Non-pigmented ciliary epithelial cell (primary cell): ENCODE results near the gene CIDEA.
A peak's percentile ranks its signal among the peaks of the same experiment; 100 is the strongest.

Experiments used
- DNase-seq: peaks from one replicate; pipeline ENCODE4 v3.0.0-alpha.2; 2010; ENCODE audit warnings: low read depth

CIDEA gene

GRCh38 chr18:12299862-12300261 is 45.7 kb downstream of the CIDEA start:
- no peak for DNase-seq

DNA sequence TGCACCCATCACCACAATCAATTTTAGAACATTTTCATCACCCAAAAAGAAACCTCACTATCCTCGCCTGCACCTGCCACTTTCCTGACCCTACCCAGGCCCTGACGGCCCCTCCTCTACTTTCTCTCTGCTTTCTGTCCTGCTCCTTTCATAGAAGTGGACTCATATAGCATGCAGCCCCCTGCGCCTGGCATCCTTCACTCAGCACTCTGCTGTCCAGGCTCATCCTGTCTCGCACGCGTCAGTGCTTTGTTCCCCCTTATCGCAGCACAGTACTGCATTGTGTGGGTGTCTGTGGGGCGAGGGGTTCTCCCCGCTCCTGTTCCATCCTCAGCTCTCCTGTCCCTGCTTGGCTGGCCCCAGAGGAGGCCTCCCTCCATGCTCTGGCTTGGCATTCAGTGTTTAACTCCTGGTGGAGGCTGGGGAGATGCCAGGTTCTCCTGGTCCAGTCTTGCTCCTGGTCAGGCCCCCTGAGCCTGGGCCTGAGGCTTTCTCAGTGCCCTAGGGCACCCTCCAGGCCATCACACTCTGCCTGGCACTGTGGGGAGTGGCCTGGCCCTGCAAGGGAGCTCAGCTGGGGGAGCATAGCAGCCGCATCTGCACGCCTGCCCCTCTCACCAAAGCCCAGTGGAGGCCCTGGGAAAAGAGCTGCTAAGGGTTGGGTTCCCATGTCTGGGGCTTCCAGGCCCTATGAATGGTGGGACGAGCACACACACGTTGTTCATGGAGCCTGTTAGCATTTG is 47.3 kb downstream of the CIDEA start:
- no peak for DNase-seq

GRCh38 chr18:12302391-12303147 is 48.4 kb downstream of the CIDEA start:
- DNase-seq = no peak

DNA sequence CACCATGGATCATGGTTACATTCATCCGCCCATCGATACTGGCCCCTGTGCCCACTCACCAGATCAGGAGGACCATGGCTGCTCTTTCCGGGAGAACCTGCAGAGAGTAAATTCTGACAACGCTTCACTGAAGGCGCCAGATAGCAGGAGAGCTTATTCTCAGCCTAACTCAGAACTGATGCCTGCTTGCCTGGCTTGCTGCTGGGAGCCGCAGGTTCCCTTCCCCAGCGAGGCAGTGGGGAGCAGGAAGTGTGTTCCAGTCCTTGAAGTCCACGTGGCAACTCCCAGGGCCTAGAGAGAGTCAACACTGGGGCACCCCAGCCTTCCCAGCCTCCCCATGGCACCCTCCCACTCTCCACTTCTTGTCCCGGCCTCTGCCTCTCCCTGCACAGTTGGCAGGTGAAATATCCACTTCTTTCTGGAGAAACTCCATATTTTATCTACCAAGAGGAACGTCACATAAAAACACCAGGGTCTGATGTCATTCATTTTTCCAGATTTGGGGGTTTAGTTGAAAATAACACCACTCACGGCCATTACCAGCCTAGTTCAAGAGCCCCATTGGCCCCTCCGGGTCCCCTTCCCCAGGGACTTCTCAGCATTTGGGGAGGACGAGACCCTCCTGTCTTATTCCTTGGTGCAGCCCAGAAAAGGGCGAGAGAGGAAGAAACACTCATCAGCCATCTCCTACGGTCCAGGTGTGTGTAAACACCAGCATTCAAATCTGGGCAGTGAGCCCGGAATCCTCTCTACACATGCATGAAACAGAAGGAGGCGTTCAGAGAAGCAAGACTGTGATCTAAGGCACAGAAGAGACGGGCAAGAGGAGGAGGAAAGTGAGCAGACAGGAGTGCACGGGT is 50.4 kb downstream of the CIDEA start:
- DNase-seq = no peak

GRCh38 chr18:12305211-12305610 is 51.0 kb downstream of the CIDEA start:
- no peak for DNase-seq

DNA sequence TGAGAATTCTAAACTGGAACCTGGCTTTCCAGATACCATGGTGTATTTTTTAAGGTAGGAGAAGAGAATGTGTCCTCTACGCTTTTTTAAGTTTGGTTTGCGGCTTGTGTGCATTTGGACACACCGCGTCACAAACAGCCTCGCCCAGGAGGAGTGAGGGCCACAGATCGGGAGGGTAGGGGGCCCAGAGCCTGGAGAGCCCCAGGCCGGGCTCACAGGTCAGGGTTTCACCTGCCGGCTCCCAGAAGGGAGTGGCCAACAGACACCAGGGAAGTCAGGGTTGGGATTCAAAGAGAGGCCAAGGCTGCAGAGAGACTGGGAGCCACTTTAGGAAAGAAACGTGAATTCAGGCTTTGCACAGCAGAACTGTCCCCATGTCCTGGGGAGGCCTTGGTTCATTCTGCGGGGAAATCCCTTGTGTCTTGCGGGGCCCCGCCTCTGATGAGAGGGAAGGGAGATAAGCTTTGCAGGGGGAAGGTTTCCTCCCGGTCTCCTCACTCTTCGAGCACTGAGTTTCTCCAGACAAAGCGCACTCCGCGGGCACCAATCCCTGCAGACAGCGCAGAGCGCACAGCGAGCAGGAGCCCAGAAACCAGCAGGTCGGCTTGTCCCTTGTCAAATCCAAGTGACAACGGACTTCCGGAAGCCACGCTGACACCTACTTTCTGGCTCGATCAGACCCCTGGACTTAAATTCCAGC is 51.9 kb downstream of the CIDEA start:
- no peak for DNase-seq

GRCh38 chr18:12306752-12307700 is 52.9 kb downstream of the CIDEA start:
- peak; percentile 34 for DNase-seq

DNA sequence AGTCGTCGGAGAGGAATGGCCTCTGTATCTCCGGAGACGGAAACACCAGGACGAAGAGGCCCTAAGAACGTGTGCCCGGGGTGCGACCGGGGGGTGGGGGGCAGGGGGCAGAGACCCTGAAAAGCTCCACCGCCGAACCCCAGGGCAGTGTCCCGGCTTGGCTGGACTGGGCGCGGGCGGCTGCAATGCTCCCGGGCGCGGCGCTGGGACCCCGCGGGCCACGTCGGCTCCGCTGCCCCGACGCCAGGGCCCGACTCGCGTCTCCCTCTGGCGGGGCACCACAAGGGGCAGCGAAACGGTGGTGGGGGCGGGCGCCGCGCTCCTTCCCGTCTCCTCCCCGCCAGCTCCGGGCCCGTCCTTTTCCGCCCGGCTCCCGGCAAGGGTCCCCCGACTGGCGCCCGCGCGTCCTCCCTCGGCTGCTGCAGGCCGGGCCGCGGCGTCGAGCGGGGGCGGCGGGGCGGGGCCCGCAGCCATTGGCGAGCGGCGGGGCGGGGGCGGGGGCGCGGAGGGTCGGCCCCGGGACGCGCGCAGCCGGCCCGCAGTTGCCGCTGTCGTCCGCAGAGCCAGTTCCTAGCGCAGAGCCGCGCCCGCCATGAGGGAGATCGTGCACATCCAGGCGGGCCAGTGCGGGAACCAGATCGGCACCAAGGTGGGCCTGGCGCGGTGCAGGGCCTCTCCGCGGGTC is 53.7 kb downstream of the CIDEA start, which contains the start of gene TUBB6:
Gene TUBB6 (plus strand): TSS at position 541 of the 685 bp plus-strand sequence. CDS start 52 bp downstream, at position 593.
- DNase-seq = no peak

GRCh38 chr18:12308386-12309100 is 54.4 kb downstream of the CIDEA start:
- DNase-seq = peak; percentile 46

DNA sequence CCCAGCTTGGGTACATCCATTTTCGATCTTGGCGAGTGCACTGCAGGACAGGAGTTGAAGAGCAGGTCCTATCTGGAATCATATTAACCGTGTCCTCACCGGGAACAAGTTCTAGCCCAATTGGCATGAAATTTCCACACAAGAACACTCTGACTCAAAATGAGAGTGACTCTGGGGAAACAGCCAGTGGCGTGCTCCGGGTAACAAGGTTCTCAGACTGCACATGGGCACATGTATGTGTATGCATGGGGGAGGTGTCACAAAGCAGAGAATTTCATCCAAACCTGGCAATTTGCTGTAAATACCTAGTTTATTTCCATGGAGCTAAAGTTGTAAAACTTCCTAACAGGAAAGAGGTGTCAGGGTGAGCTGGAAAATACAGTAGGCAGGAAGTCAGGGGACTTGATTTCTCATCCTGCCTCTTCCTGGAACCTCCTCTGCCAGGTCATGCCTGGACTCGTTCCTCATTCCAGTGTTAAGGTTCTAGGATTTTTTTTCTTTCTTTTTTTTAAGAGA is 55.6 kb downstream of the CIDEA start:
- no peak for DNase-seq

- no peak for DNase-seq
Measured at GRCh38 chr18:12310762-12311161, 56.6 kb downstream of the CIDEA start.

DNA sequence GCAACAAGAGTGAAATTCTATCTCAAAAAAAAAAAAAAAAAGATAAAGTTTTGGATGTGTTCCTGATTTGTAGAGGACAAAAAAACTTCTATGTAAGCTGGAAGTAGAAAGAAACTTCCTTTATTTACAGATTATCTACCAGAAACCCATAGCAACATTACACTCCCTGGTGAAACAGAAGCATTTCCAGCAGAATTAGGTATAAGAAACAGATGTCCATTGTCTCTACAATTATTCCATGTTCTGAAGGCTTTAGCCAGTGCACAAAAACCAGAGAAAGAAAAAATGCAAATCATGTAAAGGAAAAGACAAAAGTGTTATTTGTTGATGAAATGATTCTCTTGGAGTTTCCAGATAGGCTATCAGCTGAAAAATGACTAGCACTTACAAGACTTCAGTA is 58.8 kb downstream of the CIDEA start:
- DNase-seq = no peak

GRCh38 chr18:12313530-12314245 is 59.5 kb downstream of the CIDEA start:
- no peak for DNase-seq

DNA sequence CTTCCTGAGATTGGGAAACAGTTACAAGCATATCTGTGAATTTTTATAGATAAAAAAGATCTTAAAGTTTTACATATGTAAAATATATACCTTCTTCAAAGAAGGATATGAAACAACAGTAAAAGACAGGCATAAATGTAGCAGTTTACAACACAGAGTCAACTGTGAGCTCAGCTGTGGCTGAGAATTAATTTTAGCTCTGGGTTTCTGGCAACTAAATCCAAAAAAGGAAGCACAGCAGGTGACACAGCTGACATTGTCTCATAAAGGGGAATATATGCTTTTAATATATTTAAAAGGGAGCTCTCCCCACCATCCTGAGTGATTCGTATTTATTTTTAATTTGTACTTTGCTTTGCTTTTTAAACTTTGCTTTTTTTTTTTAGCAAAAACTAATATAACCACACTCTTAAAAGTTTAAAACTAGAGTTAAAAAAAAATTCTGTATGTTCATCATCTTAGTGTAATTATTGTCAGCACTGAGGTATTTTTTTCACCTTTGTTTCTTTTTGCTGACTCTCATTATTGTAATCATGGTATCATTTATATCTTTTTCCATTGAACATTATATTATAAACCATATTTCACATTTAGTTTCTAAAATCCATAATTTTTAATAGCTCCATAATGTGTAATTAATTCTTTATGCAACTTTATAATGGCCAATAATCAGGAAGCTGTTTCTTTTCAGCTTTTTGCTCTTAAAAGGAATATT is 60.6 kb downstream of the CIDEA start:
- DNase-seq = no peak

DNA sequence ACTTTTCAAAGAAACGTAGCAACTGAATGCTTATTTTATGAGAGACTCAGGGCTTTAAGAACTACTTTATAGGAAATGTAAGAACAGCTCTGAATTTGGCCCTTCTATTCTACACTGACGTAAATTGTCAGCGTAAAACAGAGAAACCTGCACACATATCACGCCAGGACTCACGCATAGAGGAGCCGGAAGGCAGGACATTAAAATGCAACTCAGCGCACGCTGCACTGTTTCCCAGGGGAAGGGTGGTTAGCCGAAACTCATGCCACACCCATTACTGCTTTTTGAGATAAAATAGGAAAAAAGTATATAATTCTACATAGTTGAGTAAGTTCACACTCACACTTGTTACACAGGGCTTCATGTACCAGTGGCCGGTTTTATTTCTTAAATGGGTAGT is 61.3 kb downstream of the CIDEA start:
- no peak for DNase-seq

DNA sequence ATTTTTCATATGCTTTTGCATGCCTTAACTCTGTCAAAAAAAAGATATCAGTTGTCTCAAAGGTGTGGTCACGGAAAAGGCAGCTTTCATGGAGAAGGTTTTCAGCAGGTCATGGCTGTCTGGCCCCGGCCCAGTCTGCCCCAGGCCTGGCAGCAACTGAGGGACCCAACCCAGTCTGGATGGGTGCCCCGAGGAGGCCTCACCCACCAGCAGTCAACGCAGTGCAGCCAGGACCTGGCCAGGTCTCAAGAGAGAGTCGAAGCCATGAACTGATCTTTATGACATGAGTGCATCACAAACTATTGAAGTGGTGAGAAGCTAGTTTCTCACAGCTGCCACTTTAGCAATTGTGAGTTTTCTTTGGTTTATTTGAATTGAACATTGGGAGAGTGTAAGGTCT is 61.8 kb downstream of the CIDEA start:
- DNase-seq = no peak

DNA sequence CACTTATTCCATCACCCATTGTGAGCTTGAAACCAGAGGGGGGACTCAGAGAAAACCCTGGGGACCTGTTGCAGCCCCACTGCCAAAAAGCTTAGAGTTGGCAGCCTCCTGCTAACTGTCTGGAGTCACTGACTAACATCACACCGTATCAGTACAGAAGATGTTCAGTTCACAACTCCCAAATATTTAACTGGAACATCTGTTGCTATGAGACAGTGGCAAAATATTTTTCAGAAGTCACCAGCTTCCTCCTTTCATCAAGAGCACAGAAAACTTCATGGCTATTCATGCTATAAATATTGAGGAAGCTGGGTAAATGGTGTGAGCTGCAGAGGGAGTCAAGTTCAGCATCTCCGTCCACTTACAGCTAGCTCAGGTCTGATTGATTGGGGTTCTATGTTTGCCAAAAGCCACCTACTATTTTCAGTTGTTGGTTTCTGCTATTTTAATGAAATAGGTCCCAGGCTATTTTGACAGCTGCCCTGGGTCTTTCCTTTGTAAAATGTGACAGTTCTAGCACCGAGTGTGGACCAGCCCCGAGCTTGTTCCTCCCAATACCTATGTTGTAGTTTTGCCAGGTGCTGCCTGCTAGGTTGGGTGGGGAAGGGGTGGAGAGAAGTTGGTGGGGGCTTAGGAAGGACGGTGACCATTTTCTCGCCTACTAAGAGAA is 63.6 kb downstream of the CIDEA start:
- DNase-seq = no peak
